ENCODE measurements around the gene F13B.
"Not testable (repeated sequence)": the region's sequence is repeated elsewhere in the genome, so short reads cannot be mapped to it uniquely, and the experiment has no call there.

Gene F13B

DNA sequence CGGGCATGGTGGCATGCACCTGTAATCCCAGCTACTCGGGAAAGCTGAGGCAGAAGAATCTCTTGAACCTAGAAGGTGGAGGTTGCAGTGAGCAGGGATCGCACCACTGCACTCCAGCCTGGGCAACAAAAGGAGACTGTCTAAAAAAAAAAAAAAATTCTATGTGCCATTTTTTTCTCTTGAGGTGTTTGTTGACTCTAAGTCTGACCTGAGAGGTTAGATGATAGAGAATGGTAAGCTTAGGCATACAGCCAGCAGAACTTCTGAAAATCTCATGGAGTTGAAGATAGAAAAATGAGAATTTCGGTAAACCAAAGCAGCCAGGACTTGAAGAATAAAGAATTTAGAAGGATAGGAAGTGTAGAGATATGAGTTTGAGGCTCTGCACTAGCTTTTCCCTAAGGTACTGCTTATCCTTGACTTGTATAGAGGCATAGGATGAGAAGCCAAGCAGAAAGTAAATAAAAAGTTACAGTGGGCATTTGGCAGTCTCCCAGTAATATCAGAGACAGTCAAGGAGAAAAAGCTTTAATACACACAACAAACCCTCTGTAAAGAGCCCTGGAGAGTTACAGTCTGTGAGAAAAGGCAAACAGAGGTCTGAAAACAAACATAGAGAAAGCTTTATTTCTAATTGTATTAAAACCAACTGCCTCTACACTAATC is 24.3 kb downstream of the F13B start:
- DNase-seq (ENCODE audit: low spot score): no peak

- DNase-seq (ENCODE audit: low spot score): no peak
These were observed 25.3 kb downstream of the F13B start for GRCh38 chr1:197041486-197042353.

GRCh38 chr1:197036861-197037260 is 30.2 kb downstream of the F13B start:
- DNase-seq (ENCODE audit: low spot score): no peak

- not testable (repeated sequence) for DNase-seq (ENCODE audit: low spot score)
These were observed 32.3 kb downstream of the F13B start for GRCh38 chr1:197034631-197035339.

DNA sequence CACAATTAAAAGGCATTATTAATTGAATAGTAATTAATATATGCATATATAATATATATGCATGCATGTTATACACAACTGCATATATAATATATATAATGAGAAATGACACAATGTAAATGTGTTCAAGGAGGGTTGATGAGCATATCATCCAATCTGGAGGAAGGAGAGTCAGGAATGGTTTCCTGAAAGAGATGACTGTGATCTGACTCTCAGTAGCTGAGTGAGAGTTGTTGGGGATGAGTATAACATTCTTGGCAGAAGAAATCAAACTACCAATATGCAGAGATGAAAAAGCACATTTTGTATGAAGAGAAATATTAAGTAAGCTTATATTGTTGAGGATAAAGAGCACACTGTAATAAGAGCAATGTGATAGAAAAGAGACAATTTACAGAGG is 37.3 kb downstream of the F13B start:
- DNase-seq (ENCODE audit: low spot score): no peak

GRCh38 chr1:197027359-197027758 is 39.7 kb downstream of the F13B start:
- no peak for DNase-seq (ENCODE audit: low spot score)

GRCh38 chr1:197024460-197024859 is 42.6 kb downstream of the F13B start:
- DNase-seq (ENCODE audit: low spot score): no peak

GRCh38 chr1:197021716-197022115 is 45.3 kb downstream of the F13B start:
- no peak for DNase-seq (ENCODE audit: low spot score)

DNA sequence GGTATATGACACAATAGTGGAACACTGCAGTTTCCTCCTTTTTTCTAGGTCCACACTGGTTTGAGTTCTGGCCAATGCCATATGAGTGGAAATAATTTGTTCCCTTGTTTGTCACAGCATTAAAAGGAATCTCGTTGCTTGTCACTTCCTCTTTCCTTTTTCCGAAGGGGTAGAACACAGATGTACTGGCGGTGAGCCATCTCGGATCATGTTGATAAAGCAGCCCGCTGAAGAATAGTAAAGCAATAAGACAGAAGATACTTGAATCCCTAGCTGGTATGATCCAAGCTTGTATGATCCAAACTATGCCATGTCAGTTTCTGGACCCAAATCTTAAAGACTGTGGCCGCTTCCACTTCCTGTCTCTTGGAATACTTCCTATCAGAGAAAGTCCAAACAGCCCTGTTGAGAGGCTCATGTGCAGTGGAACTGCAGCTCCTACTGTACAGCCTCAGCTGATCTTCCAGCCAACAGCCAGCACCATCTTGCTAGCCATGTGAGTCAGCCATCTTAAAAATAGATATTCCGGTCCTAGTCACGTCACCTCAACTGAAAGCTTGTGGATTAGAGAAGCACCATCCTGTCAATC is 49.4 kb downstream of the F13B start:
- no peak for DNase-seq (ENCODE audit: low spot score)

DNA sequence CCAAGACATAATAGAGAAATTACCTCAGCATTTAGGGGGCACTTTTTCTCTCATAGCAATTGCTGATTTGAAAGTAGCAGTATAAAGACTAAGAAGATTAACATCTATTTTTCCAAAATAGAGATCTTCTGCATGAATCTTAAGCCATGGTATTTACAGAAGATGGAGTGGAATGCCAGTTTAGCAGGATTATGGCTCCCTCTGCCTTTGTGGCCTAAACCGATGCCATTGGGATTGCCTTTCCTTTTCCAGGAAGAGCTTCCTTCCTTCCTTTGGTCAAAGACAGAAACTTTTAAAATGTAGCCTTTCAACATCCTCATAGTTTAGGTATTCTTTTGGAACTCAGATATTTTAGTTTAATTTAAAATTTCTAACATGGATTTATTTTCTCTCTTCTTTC is 50.3 kb downstream of the F13B start:
- DNase-seq (ENCODE audit: low spot score): no peak

DNA sequence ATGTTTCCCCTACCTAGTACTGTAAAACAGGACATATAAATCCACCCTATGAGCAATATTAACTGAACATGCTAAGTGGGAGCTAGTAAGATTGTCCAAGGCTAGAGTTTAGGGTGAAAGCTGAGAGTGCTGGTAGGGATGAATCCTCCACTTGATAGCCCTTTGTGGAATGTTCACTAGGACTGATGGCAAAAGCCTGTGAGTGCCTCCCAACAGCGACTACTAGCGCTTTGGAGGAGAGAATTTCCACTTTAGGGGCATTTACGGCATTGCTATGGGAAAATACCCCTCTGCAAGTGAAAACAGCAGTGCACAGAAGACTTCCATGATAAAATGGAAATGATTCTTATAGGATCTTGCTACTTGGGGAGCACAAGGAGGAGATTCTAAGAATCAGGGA is 53.8 kb downstream of the F13B start:
- DNase-seq (ENCODE audit: low spot score): no peak

GRCh38 chr1:197011614-197012013 is 55.4 kb downstream of the F13B start:
- no peak for DNase-seq (ENCODE audit: low spot score)

DNA sequence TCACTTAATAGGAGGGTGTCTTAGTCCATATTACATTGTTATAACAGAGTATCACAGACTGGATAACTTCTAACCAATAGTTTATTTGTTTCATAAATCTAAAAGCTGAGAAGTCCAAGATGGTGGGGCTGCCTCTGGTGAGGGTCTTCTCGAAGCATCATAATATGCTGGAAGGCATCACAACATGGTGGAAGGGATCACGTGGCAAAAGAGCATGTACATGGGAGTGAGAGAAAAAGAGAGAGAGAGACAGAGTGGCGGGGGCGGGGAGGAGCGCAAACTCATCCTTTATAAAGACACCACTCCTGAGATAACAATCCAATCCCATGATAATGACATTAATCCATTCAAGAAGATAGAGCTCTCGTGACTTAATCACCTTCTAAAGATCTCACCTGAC is 58.2 kb downstream of the F13B start:
- no peak for DNase-seq (ENCODE audit: low spot score)

DNA sequence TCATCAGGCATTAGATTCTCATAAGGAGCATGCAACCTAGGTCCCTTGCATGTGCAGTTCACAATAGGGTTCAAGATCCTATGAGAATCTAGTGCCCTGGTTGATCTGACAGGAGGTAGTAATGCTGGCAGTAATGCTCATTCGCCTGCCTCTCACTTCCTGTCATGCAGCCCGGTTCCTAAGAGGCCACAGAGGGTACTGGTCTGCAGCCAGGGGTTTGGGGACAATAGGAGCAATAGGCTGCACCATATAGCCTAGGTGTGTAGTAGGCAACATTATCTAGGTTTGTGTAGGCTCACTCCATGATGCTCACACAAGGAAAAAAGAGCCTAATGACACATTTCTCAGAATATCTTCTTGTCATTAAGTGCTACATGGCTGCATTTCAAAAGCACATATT is 63.9 kb downstream of the F13B start:
- no peak for DNase-seq (ENCODE audit: low spot score)

GRCh38 chr1:197001828-197002227 is 65.2 kb downstream of the F13B start:
- no peak for DNase-seq (ENCODE audit: low spot score)

DNA sequence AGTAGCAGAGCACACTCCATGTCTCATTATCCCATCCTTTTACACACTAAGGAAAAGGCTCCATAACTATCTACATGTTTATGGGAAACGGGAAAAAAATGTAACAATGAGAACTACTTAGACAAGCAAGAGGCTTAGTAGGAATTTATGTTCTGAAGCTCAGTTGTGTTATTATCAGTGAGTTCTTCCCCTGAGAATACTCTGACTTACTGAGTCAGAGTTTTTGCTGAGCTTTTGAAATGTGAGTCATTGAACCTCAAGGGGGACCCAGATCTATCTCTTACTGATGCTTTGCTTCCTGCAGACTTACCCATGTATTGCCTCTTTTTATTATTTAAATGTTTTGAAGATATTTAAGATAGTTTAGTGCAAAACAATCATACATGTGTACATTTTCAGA is 69.6 kb downstream of the F13B start:
- DNase-seq (ENCODE audit: low spot score): no peak

DNA sequence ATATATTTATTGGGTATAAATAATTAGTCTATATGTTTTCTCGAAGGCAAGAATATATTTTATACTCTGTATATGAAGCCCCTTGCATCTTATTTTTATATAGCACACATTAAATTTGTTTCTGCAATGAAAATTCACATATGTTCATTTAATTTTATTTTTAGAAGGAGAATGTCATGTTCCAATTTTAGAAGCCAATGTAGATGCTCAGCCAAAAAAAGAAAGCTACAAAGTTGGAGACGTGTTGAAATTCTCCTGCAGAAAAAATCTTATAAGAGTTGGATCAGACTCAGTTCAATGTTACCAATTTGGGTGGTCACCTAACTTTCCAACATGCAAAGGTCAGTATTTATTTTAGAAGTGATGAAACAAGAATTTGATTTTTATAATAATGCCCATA is 73.1 kb downstream of the F13B start:
- DNase-seq (ENCODE audit: low spot score): no peak

DNA sequence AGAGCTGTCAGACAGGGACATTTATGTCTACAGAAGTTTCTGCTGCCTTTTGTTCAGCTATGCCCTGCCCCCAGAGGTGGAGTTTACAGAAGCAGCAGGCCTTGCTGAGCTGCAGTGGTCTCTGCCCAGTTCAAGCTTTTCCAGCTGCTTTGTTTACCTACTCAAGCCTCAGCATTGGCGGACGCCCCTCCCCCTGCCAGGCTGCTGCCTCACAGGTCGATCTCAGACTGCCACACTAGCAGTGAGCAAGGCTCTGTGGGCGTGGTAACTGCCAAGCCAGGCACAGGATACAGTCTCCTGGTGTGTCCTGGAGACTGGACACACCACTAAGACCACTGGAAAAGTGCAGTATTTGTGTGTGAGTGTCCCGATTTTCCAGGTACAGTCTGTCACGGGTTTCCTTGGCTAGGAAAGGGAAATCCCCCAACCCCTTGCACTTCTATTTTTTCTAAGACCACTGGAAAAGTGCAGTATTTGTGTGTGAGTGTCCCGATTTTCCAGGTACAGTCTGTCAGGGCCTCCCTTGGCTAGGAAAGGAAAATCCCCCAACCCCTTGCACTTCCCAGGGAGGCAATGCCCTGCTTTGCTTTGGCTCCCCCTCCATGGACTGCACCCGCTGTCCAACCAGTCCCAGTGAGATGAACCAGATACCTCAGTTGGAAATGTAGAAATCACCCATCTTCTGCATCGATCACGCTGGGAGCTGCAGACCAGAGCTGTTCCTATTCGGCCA is 75.0 kb downstream of the F13B start:
- DNase-seq (ENCODE audit: low spot score): not testable (repeated sequence)
